ENCODE measurements around the gene SLC35G3. TPM values are rescaled to one million over a fixed set of nuclear protein-coding genes. Genes with fewer than 3 reads are reported as not detected.
"Not testable (repeated sequence)": the region's sequence is repeated elsewhere in the genome, so short reads cannot be mapped to it uniquely, and the experiment has no call there.

SLC35G3 gene
- polyA plus RNA-seq, 3 donors, result not detected

- DNase-seq (ENCODE audit: low read depth in 3 of 3, low spot score in 2 of 3), result no peak
Observed at GRCh38 chr17:35167666-35168065, 26.5 kb downstream of the SLC35G3 start.

GRCh38 chr17:35167046-35167445 is 27.1 kb downstream of the SLC35G3 start:
- no peak for DNase-seq (ENCODE audit: low read depth in 3 of 3, low spot score in 2 of 3)

- no peak for DNase-seq (ENCODE audit: low read depth in 3 of 3, low spot score in 2 of 3)
Observed at GRCh38 chr17:35166526-35166925, 27.7 kb downstream of the SLC35G3 start.

- DNase-seq (ENCODE audit: low read depth in 3 of 3, low spot score in 2 of 3), result no peak
Observed at GRCh38 chr17:35164716-35165115, 29.5 kb downstream of the SLC35G3 start.

GRCh38 chr17:35163886-35164285 is 30.3 kb downstream of the SLC35G3 start:
- no peak for DNase-seq (ENCODE audit: low read depth in 3 of 3, low spot score in 2 of 3)

GRCh38 chr17:35162755-35163154 is 31.4 kb downstream of the SLC35G3 start:
- no peak for DNase-seq (ENCODE audit: low read depth in 3 of 3, low spot score in 2 of 3)

- no peak for DNase-seq (ENCODE audit: low read depth in 3 of 3, low spot score in 2 of 3)
Observed at GRCh38 chr17:35161281-35161761, 32.9 kb downstream of the SLC35G3 start.

GRCh38 chr17:35160354-35161201 is 33.6 kb downstream of the SLC35G3 start:
- no peak for DNase-seq (ENCODE audit: low read depth in 3 of 3, low spot score in 2 of 3)

- no peak for DNase-seq (ENCODE audit: low read depth in 3 of 3, low spot score in 2 of 3)
Observed at GRCh38 chr17:35159940-35160339, 34.3 kb downstream of the SLC35G3 start.

- DNase-seq (ENCODE audit: low read depth in 3 of 3, low spot score in 2 of 3), result no peak
Observed at GRCh38 chr17:35155246-35155645, 38.9 kb downstream of the SLC35G3 start.

GRCh38 chr17:35154196-35155165 is 39.7 kb downstream of the SLC35G3 start:
- DNase-seq (ENCODE audit: low read depth in 3 of 3, low spot score in 2 of 3), result no peak

- no peak for DNase-seq (ENCODE audit: low read depth in 3 of 3, low spot score in 2 of 3)
Observed at GRCh38 chr17:35152421-35153140, 41.6 kb downstream of the SLC35G3 start.

GRCh38 chr17:35151080-35151479 is 43.1 kb downstream of the SLC35G3 start:
- not testable (repeated sequence) for DNase-seq (ENCODE audit: low read depth in 3 of 3, low spot score in 2 of 3)

- no peak for DNase-seq (ENCODE audit: low read depth in 3 of 3, low spot score in 2 of 3)
Observed at GRCh38 chr17:35149941-35150340, 44.3 kb downstream of the SLC35G3 start.

- no peak for DNase-seq (ENCODE audit: low read depth in 3 of 3, low spot score in 2 of 3)
Observed at GRCh38 chr17:35148144-35148543, 46.0 kb downstream of the SLC35G3 start.

- no peak for DNase-seq (ENCODE audit: low read depth in 3 of 3, low spot score in 2 of 3)
Observed at GRCh38 chr17:35147375-35147905, 46.8 kb downstream of the SLC35G3 start, which contains the start of gene UNC45B. TSS of gene UNC45B (plus strand) at chr17:35147817. CDS start at chr17:35148264, 447 bp downstream.

- DNase-seq (ENCODE audit: low read depth in 3 of 3, low spot score in 2 of 3), result no peak
Observed at GRCh38 chr17:35146214-35146833, 47.9 kb downstream of the SLC35G3 start.

GRCh38 chr17:35144840-35145239 is 49.4 kb downstream of the SLC35G3 start:
- no peak for DNase-seq (ENCODE audit: low read depth in 3 of 3, low spot score in 2 of 3)

Data from right renal cortex interstitium (tissue), 3 donors.